Measurements from ENCODE around the gene EPHB1. TPM values are rescaled to one million over a fixed set of nuclear protein-coding genes. Genes with fewer than 3 reads are reported as not detected.
A peak's percentile ranks its signal among the peaks of the same experiment; 100 is the strongest.

The EPHB1 gene
- total RNA-seq, 1 donor from 2014 or later, result 3.0 TPM

DNA sequence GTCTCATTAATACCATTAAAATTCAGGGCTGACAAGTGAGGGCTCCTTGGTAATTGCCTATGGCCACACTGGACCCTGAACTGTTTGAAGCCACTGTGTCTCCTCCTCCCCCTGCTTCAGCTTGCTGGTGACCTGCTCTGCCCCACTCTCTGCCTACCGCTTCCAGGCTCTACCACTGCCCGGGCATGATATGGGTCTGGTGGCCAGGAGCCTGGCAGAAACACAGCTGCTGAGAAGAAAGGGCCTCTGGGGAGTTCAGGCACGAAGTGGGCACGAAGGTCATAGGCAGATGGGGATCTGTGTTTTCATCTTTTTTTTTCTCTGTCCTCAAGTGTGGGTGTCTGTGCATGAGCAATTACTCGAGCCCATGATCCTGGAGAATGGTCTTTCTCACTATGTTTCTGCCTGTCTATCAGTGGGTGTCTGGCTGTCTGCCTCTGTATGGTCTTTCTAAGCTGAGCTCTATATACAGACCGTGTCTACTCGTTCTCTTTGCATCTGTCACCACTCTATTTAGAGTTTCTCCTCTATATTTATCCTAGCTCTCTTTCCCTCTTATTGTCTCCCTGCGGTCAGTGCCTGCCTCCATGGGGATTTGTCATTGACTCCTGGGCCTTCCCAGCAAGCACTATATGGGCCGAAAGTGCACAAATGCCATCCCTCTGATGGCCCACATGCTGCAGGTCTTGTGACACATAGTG, 42.1 kb upstream of the EPHB1 start:
- H3K27me3 ChIP-seq (ENCODE audit: low read depth), result no peaks in the 10 kb centered on the region
- TF ChIP-seq, protein P1, sequence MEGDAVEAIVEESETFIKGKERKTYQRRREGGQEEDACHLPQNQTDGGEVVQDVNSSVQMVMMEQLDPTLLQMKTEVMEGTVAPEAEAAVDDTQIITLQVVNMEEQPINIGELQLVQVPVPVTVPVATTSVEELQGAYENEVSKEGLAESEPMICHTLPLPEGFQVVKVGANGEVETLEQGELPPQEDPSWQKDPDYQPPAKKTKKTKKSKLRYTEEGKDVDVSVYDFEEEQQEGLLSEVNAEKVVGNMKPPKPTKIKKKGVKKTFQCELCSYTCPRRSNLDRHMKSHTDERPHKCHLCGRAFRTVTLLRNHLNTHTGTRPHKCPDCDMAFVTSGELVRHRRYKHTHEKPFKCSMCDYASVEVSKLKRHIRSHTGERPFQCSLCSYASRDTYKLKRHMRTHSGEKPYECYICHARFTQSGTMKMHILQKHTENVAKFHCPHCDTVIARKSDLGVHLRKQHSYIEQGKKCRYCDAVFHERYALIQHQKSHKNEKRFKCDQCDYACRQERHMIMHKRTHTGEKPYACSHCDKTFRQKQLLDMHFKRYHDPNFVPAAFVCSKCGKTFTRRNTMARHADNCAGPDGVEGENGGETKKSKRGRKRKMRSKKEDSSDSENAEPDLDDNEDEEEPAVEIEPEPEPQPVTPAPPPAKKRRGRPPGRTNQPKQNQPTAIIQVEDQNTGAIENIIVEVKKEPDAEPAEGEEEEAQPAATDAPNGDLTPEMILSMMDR (IDR thresholded peaks at IDR 0.05), result no peak
- H3K4me1 ChIP-seq, result no peaks in the 10 kb centered on the region
- intact Hi-C loops (cut with DNase I), result no loop called here
- DNase-seq (no peak), ATAC-seq (no peak)
- no peaks in the 10 kb centered on the region for H3K9me3 ChIP-seq
- no peak overlapping the region for H3K27ac ChIP-seq
- no peak overlapping the region for H3K4me3 ChIP-seq
- no peaks in the 10 kb centered on the region for H3K36me3 ChIP-seq

DNA sequence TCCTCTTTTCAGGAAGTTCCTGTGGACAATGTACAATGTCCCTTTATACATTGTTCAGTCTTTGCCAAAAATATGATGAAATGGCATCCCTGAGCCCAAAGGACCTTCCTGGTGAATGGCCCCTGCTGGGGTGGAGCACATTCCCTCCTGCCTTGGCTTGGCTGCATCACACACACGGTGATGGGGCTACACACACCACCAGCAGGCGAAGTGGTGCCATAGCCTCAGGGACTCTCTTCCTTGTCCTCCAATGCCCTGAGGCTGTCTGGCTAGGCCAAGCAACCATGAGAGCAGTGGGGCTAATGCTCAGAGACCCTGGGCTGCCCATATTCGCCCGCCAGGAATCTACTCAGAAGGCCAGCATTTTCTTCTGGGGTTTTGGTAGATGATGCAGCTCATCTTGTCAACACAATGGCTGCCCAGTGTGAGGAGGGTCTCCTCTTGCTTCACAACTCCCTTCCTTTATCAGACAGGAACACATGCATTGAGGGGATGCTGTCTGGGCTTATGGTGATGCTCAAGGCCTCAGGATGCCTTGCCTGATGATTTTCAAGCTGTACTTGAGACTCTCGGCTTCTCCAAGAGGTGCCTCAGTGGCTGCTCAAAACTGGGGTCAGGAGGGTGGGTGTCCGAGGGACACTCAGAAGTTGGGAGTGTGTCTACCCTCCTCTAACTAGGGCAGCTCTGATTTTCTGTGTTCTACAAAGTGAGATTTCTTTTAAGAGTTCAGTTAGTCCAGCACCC, 40.9 kb upstream of the EPHB1 start:
- TF ChIP-seq, protein P1 (IDR thresholded peaks at IDR 0.05), result no peak
- H3K4me1 ChIP-seq, result no peaks in the 10 kb centered on the region
- no peaks in the 10 kb centered on the region for H3K27me3 ChIP-seq (ENCODE audit: low read depth)
- H3K4me3 ChIP-seq, result no peak overlapping the region
- no peak for DNase-seq
- ATAC-seq, result no peak
- H3K36me3 ChIP-seq, result no peaks in the 10 kb centered on the region
- intact Hi-C loops (cut with DNase I), result no loop called here
- H3K27ac ChIP-seq, result no peak overlapping the region
- H3K9me3 ChIP-seq, result no peaks in the 10 kb centered on the region

DNA sequence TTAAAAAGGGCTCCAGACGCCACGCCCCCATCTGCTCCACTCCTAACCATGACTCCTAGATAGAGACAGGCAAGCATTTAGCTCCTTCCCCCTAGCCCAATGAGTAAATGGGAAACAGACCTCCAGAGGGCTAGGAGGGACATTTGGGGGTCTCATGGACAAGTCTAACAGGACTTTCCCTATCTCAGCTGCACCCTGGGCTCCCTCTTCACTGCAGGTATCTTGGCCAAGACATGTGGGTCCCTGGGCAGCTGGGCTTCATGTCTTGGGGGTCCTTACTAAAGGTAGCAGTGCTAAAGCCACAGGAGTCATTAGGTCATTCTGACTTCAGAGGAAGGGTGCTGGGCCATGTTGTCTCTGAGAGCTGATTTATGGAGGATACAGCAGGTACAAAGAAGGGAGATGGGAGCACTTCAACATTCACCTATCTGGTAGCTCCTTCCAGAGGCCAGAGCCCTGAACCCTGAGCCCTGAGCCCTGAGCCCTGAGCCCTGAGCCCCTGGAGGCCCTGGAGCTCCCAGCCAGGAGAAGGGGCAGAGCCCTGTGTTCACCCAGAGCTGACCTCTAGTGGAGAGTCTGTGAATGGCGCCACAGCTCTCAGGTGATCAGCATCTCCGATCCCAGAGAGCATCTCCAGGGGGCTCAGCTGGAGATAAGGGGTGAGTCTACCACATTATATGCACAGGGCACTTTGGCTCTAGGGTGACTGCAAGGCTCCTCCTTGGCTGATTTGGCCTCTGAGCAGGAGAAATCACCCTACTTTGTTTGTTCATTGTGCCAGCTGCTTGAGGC, 40.1 kb upstream of the EPHB1 start:
- H3K4me1 ChIP-seq, result no peaks in the 10 kb centered on the region
- TF ChIP-seq, protein P1 (IDR thresholded peaks at IDR 0.05), result peak; percentile 49
- no peaks in the 10 kb centered on the region for H3K9me3 ChIP-seq
- ATAC-seq, result peak; percentile 58 to 63
- H3K27ac ChIP-seq, result no peak overlapping the region
- DNase-seq, result no peak
- intact Hi-C loops (cut with DNase I), result no loop called here
- no peaks in the 10 kb centered on the region for H3K27me3 ChIP-seq (ENCODE audit: low read depth)
- no peaks in the 10 kb centered on the region for H3K36me3 ChIP-seq
- no peak overlapping the region for H3K4me3 ChIP-seq

DNA sequence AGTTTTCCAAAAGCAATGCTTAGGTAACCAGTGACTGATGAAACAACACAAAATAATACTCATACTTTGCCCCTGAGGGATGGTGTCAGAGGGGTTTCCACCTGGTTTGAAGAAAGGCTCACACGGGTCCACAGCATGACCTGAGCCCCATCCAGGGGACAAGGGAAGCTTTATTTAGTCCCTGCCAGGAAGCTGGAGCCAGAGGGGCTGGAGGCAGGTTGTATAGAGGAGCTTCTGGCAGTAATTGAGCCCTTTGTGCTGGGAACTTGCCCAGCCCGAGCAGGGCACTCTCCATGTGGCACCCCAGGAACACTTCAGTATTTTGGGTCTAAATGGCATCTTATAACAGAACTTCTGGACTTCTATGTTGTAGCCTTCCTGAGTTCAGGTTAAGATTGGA, 39.2 kb upstream of the EPHB1 start:
- Histone ChIP-seq H3K27me3 (ENCODE audit: low read depth) (no peaks in the 10 kb centered on the region), H3K9me3 (no peaks in the 10 kb centered on the region), H3K4me1 (no peaks in the 10 kb centered on the region), H3K4me3 (no peak overlapping the region), H3K36me3 (no peaks in the 10 kb centered on the region), H3K27ac (no peak overlapping the region)
- intact Hi-C loops (cut with DNase I), result no loop called here
- no peak for ATAC-seq
- no peak for DNase-seq
- TF ChIP-seq, protein P1 (IDR thresholded peaks at IDR 0.05), result no peak

DNA sequence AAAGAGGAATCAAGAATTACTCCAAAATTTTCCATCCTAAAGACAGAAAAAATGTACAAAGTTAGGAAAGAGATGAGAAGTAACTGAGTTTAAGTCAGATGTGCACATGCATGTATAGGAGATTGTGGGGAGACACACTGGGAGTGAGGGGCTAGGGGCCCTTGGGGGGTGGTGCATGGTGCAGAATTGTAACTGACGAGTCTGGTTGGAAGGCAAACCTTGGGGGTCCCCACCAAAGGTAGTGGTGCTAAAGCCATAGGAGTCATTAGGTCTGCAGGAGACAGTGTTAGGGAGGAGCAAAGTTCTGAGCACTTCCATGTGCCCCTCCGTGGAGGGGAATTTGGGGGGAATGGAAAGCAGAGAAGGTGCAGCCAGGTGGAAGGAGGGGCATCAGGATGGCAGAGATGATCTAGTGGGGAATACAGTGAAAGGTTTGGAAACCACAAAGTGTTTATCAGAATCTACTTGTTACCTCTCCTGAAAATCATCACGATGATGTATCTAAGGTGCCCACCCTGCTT, 37.5 kb upstream of the EPHB1 start:
- Histone ChIP-seq H3K27ac (no peak overlapping the region), H3K27me3 (ENCODE audit: low read depth) (no peaks in the 10 kb centered on the region), H3K4me3 (no peak overlapping the region), H3K9me3 (no peaks in the 10 kb centered on the region), H3K36me3 (no peaks in the 10 kb centered on the region), H3K4me1 (no peaks in the 10 kb centered on the region)
- no peak for DNase-seq
- intact Hi-C loops (cut with DNase I), result no loop called here
- TF ChIP-seq, protein P1 (IDR thresholded peaks at IDR 0.05), result no peak
- ATAC-seq, result no peak

All from lower lobe of right lung (tissue), 2 donors.